Vagina (tissue), 2 donors: ENCODE results near the gene PRKCE. TPM values are rescaled to one million over a fixed set of nuclear protein-coding genes. Genes with fewer than 3 reads are reported as not detected.

Experiments
- DNase-seq, 2 donors: peaks; one replicate each; pipeline ENCODE4 v3.0.0-alpha.2; 2017; ENCODE audit errors: extremely low spot score in 2 of 2
- H3K27ac ChIP-seq: fragments of 200-600 bp; sonication (generic); one replicate; pipeline ENCODE4 v1.5.1; 2019
- H3K27me3 ChIP-seq: fragments of 200-600 bp; sonication (generic); one replicate; pipeline ENCODE4 v1.5.1; 2019
- H3K36me3 ChIP-seq, 2 donors: fragments of 200-600 bp; sonication (generic); one replicate each; pipeline ENCODE4 v1.5.1; 2017 to 2019
- H3K4me1 ChIP-seq: fragments of 200-600 bp; sonication (generic); one replicate; pipeline ENCODE4 v1.5.1; 2019
- H3K4me3 ChIP-seq, 2 donors: fragments of 200-600 bp; sonication (generic); 1 replicate in 1 of 2; 2 replicates in 1 of 2; pipeline ENCODE4 v1.5.1; 2016 to 2019
- H3K9me3 ChIP-seq: fragments of 200-600 bp; sonication (generic); one replicate; pipeline ENCODE4 v1.5.1; 2019
- CTCF ChIP-seq, 3 experiments: fragments of 450-650 bp in 2 of 3; fragments of 200-600 bp in 1 of 3; sonication (generic) in 1 of 3; IDR thresholded peaks; one replicate each; pipeline ENCODE4 v1.5.1; 2017 to 2019; ENCODE audit warnings: antibody characterized with exemption in 3 of 3, mild to moderate bottlenecking in 2 of 3, moderate library complexity in 2 of 3
- POLR2A ChIP-seq, 2 donors: fragments of 450-650 bp; IDR thresholded peaks; one replicate each; pipeline ENCODE4 v1.6.1; 2017; ENCODE audit warnings: antibody characterized with exemption in 2 of 2, mild to moderate bottlenecking in 2 of 2, moderate library complexity in 2 of 2
- POLR2AphosphoS5 ChIP-seq, 2 donors: sonication (generic); formaldehyde crosslinking; IDR thresholded peaks; one replicate each; pipeline ENCODE4 v1.9.0; 2017; ENCODE audit warnings: antibody characterized with exemption in 2 of 2, mild to moderate bottlenecking in 2 of 2, low read depth in 1 of 2; ENCODE audit not compliant: insufficient read depth in 1 of 2
- intact Hi-C: fragments of 100-400 bp; cut with DNase I; formaldehyde crosslinking; loops from one replicate; pipeline ENCODE4 v1.15.1; 2023
- total RNA-seq: library from RNA; depleted of rRNA; stranded (reverse); fragments of >200 nt; gene quantifications from one replicate; pipeline ENCODE4 v1.2.3, GENCODE V29; 2016

The PRKCE gene
- total RNA-seq, 1 donor from 2014 or later = 11.8 TPM

GRCh38 chr2:45882707-45883602 is 231.5 kb downstream of the PRKCE start:
- Histone ChIP-seq H3K27ac (peak overlapping the region; percentile 76), H3K4me3 (no peak overlapping the region), H3K9me3 (no peaks in the 10 kb centered on the region), H3K27me3 (no peaks in the 10 kb centered on the region), H3K36me3 (no peaks in the 10 kb centered on the region), H3K4me1 (peaks cover 59% of the 10 kb centered on the region)
- no peak for DNase-seq
- TF ChIP-seq CTCF (IDR thresholded peaks at IDR 0.05) = no peak
- peak in 1 of 2 donors; percentile 26 for TF ChIP-seq POLR2AphosphoS5 (IDR thresholded peaks at IDR 0.05; ENCODE audit: insufficient read depth in 1 of 2, low read depth in 1 of 2)
- intact Hi-C loops = no loop called here

GRCh38 chr2:45883603-45884000 is 232.1 kb downstream of the PRKCE start:
- H3K27me3 ChIP-seq = no peaks in the 10 kb centered on the region
- TF ChIP-seq POLR2AphosphoS5 (IDR thresholded peaks at IDR 0.05; ENCODE audit: insufficient read depth in 1 of 2, low read depth in 1 of 2) (no peak), CTCF (IDR thresholded peaks at IDR 0.05) (no peak), POLR2A (IDR thresholded peaks at IDR 0.05) (no peak)
- DNase-seq = no peak
- no peaks in the 10 kb centered on the region for H3K9me3 ChIP-seq
- intact Hi-C loops = no loop called here
- no peak overlapping the region for H3K4me3 ChIP-seq
- peak overlapping the region; percentile 76 for H3K27ac ChIP-seq
- no peaks in the 10 kb centered on the region for H3K36me3 ChIP-seq
- peaks cover 64% of the 10 kb centered on the region for H3K4me1 ChIP-seq

- peaks cover 70% of the 10 kb centered on the region for H3K4me1 ChIP-seq
- peak overlapping the region; percentile 76 for H3K27ac ChIP-seq
- intact Hi-C loops = no loop called here
Measured at GRCh38 chr2:45884126-45884525, 232.7 kb downstream of the PRKCE start.

GRCh38 chr2:45885171-45885621 is 233.7 kb downstream of the PRKCE start:
- Histone ChIP-seq H3K27ac (peak overlapping the region; percentile 76), H3K4me1 (peaks cover 80% of the 10 kb centered on the region), H3K9me3 (no peaks in the 10 kb centered on the region), H3K4me3 (no peak overlapping the region), H3K36me3 (no peaks in the 10 kb centered on the region), H3K27me3 (no peaks in the 10 kb centered on the region)
- no peak for DNase-seq
- TF ChIP-seq CTCF (IDR thresholded peaks at IDR 0.05) (no peak), POLR2A (IDR thresholded peaks at IDR 0.05) (no peak), POLR2AphosphoS5 (IDR thresholded peaks at IDR 0.05; ENCODE audit: insufficient read depth in 1 of 2, low read depth in 1 of 2) (peak in 1 of 2 donors; percentile 77)
- intact Hi-C loops = no loop called here

More at GRCh38 chr2:45884126-45884525, 232.7 kb downstream of the PRKCE start:
- Histone ChIP-seq H3K27me3 (no peaks in the 10 kb centered on the region), H3K36me3 (no peaks in the 10 kb centered on the region), H3K9me3 (no peaks in the 10 kb centered on the region), H3K4me3 (no peak overlapping the region)
- TF ChIP-seq POLR2A (IDR thresholded peaks at IDR 0.05) (no peak), POLR2AphosphoS5 (IDR thresholded peaks at IDR 0.05; ENCODE audit: insufficient read depth in 1 of 2, low read depth in 1 of 2) (no peak), CTCF (IDR thresholded peaks at IDR 0.05) (no peak)
- DNase-seq = no peak

- intact Hi-C loops = no loop called here
- Histone ChIP-seq H3K4me3 (no peak overlapping the region), H3K27me3 (no peaks in the 10 kb centered on the region), H3K27ac (peak overlapping the region; percentile 76), H3K36me3 (no peaks in the 10 kb centered on the region), H3K4me1 (peaks cover 86% of the 10 kb centered on the region), H3K9me3 (no peaks in the 10 kb centered on the region)
- no peak for DNase-seq
- TF ChIP-seq POLR2A (IDR thresholded peaks at IDR 0.05) (no peak), CTCF (IDR thresholded peaks at IDR 0.05) (no peak), POLR2AphosphoS5 (IDR thresholded peaks at IDR 0.05; ENCODE audit: insufficient read depth in 1 of 2, low read depth in 1 of 2) (no peak)
Measured at GRCh38 chr2:45886171-45886663, 234.7 kb downstream of the PRKCE start.
